Loucy (cell line): ENCODE data around the gene SCD5.

Experiments
- H2AFZ ChIP-seq: fragments of 200-600 bp; sonication (generic); 2 replicates; pipeline ENCODE4 v1.6.0; 2016; ENCODE audit warnings: antibody characterized with exemption, mild to moderate bottlenecking, low read length, moderate library complexity
- H3F3A ChIP-seq: fragments of 200-600 bp; 2 replicates; pipeline ENCODE4 v1.6.0; 2016; ENCODE audit warnings: antibody characterized with exemption, low read depth, mild to moderate bottlenecking
- H3K27me3 ChIP-seq: fragments of 200-600 bp; sonication (generic); 2 replicates; pipeline ENCODE4 v1.6.1; 2014; ENCODE audit warnings: low read length, mild to moderate bottlenecking; ENCODE audit not compliant: insufficient read depth, poor library complexity, severe bottlenecking
- H3K36me3 ChIP-seq: fragments of 200-600 bp; sonication (generic); 2 replicates; pipeline ENCODE4 v1.6.1; 2016; ENCODE audit warnings: low read length; ENCODE audit not compliant: insufficient read depth
- H3K4me1 ChIP-seq: fragments of 200-600 bp; sonication (generic); 2 replicates; pipeline ENCODE4 v1.5.1; 2014; ENCODE audit warnings: low read length, mild to moderate bottlenecking; ENCODE audit not compliant: insufficient read depth, poor library complexity, severe bottlenecking
- H3K4me2 ChIP-seq: fragments of 200-600 bp; sonication (generic); 2 replicates; pipeline ENCODE4 v1.6.0; 2014; ENCODE audit warnings: antibody characterized with exemption, low read length, low read depth, mild to moderate bottlenecking; ENCODE audit not compliant: poor library complexity, severe bottlenecking
- H3K4me3 ChIP-seq: fragments of 200-600 bp; sonication (generic); 2 replicates; pipeline ENCODE4 v1.5.1; 2014; ENCODE audit warnings: low read length, mild to moderate bottlenecking, mixed read lengths; ENCODE audit not compliant: poor library complexity, severe bottlenecking
- H3K79me2 ChIP-seq: fragments of 200-600 bp; sonication (generic); 2 replicates; pipeline ENCODE4 v1.6.1; 2014; ENCODE audit warnings: low read length; ENCODE audit not compliant: insufficient read depth
- H3K9ac ChIP-seq: fragments of 200-600 bp; sonication (generic); 2 replicates; pipeline ENCODE4 v1.6.0; 2014; ENCODE audit warnings: mild to moderate bottlenecking, low read depth, low read length, moderate library complexity; ENCODE audit not compliant: poor library complexity, severe bottlenecking
- H3K9me2 ChIP-seq: fragments of 200-600 bp; sonication (generic); replicated peaks from 2 replicates; pipeline ENCODE4 v1.6.1; 2016; ENCODE audit warnings: low read depth, low read length, mixed read lengths
- H3K9me3 ChIP-seq: fragments of 200-600 bp; sonication (generic); 2 replicates; pipeline ENCODE4 v1.6.1; 2014; ENCODE audit warnings: mild to moderate bottlenecking, antibody characterized with exemption, low read length, low read depth; ENCODE audit not compliant: insufficient read depth
- H4K20me1 ChIP-seq: fragments of 200-600 bp; sonication (generic); 2 replicates; pipeline ENCODE4 v1.6.0; 2014; ENCODE audit warnings: antibody characterized with exemption, low read length, mild to moderate bottlenecking; ENCODE audit not compliant: insufficient read depth, poor library complexity, severe bottlenecking
- EZH2phosphoT487 ChIP-seq: fragments of 200-600 bp; IDR thresholded peaks from 2 replicates; pipeline ENCODE4 v1.6.1; 2018; ENCODE audit warnings: antibody characterized with exemption, mild to moderate bottlenecking, moderate library complexity, borderline replicate concordance
- TF ChIP-seq, protein P1 (sequence below): fragments of 200-600 bp; sonication (generic); conservative IDR thresholded peaks from 2 replicates; pipeline ENCODE4 v1.5.1; 2014; ENCODE audit warnings: mild to moderate bottlenecking, antibody characterized with exemption, low read length

SCD5 gene

DNA sequence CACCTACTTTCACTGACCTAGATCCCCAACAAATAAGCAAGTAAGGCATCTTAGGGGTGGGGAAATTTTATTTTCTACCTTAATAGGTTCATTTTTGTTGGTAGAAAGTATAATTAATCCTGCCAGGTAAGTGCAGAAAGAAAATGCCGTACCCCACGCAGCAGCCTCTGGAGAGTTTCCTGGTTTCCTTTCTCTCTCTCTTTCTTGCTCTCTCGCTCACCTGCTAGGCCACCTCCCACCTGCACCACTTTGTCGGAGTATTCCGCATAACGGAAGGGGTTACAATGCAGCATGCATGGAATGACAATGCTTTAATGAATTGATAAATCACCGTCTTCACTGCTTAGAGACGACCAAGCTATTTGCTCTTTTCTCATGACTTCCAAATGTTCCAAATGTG, 101.0 kb downstream of the SCD5 start:
- H3K4me1 ChIP-seq, result no peaks in the 10 kb centered on the region
- no peaks in the 10 kb centered on the region for H3K79me2 ChIP-seq
- no peak overlapping the region for H3K4me3 ChIP-seq
- no peaks in the 10 kb centered on the region for H3F3A ChIP-seq
- H3K36me3 ChIP-seq, result peaks cover 27% of the 10 kb centered on the region
- H3K9ac ChIP-seq, result no peak overlapping the region
- H3K27me3 ChIP-seq, result no peaks in the 10 kb centered on the region
- no peaks in the 10 kb centered on the region for H3K9me2 ChIP-seq
- no peaks in the 10 kb centered on the region for H3K9me3 ChIP-seq
- no peak for TF ChIP-seq EZH2phosphoT487
- TF ChIP-seq, protein P1, sequence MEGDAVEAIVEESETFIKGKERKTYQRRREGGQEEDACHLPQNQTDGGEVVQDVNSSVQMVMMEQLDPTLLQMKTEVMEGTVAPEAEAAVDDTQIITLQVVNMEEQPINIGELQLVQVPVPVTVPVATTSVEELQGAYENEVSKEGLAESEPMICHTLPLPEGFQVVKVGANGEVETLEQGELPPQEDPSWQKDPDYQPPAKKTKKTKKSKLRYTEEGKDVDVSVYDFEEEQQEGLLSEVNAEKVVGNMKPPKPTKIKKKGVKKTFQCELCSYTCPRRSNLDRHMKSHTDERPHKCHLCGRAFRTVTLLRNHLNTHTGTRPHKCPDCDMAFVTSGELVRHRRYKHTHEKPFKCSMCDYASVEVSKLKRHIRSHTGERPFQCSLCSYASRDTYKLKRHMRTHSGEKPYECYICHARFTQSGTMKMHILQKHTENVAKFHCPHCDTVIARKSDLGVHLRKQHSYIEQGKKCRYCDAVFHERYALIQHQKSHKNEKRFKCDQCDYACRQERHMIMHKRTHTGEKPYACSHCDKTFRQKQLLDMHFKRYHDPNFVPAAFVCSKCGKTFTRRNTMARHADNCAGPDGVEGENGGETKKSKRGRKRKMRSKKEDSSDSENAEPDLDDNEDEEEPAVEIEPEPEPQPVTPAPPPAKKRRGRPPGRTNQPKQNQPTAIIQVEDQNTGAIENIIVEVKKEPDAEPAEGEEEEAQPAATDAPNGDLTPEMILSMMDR, result no peak
- no peak overlapping the region for H2AFZ ChIP-seq
- no peak overlapping the region for H3K4me2 ChIP-seq
- no peaks in the 10 kb centered on the region for H4K20me1 ChIP-seq

DNA sequence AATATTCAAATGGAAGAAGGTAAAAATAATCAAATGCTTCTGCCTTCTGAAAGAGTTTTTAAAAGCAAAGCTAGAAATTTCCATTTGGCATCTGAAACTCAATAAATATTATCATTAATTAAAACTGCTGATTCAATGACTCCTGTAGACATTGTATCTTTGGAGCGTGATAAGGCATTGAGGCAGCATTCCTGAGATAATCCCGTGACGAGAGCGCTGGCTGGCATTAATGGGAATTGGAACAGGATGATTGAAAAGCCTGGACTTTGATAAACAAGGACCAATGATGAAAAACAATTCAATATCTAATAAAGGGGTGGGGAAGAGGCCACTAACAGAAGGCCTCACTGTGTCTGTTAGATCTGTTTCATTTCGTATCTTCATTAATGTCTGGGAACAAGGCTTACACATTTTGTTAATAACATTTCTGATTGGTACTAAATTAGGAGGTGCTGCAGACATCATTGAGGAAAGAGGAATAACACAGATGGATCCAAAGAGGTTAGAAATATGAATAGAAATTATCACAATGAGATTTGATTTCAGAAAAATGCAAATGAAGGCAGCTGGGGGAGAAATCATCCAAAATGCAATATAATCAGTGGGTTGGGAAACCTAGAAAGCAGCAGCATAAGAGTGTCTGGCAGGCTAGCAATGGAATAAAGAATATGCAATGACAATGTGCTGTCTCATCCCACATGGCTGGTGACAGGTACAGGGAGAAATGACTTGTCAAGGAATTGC, 102.3 kb downstream of the SCD5 start:
- Histone ChIP-seq H3K27me3 (no peaks in the 10 kb centered on the region), H3K4me1 (no peaks in the 10 kb centered on the region), H3K9me3 (no peaks in the 10 kb centered on the region), H3K9ac (no peak overlapping the region), H3F3A (no peaks in the 10 kb centered on the region), H3K79me2 (no peaks in the 10 kb centered on the region), H2AFZ (no peak overlapping the region), H3K36me3 (peaks cover 19% of the 10 kb centered on the region), H4K20me1 (no peaks in the 10 kb centered on the region), H3K9me2 (no peaks in the 10 kb centered on the region), H3K4me2 (no peak overlapping the region), H3K4me3 (no peak overlapping the region)
- TF ChIP-seq, protein P1, result no peak
- no peak for TF ChIP-seq EZH2phosphoT487

DNA sequence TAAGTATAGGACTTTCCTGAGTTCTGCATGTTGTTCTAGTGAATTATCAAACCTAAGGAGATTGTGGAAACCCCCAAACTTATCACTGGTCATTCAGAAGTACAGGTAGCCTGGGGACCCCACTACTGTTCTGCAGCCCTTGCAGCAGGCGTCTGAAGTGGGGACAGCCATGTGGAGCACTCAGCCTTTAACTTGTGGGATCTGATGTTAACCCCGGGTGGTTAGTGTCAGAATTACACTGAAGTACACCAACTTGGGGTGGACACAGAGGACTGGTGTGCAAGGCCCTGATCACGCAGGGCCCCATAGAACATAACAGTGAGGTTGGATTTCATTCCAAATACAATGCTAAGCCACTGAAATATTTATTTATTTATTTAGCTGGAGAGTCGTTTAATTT, 103.7 kb downstream of the SCD5 start:
- no peaks in the 10 kb centered on the region for H3K4me1 ChIP-seq
- H3K9me2 ChIP-seq, result no peaks in the 10 kb centered on the region
- TF ChIP-seq, protein P1, result 0 out of 2 replicates have a peak, but pooled peaks have one; percentile 13
- no peak for TF ChIP-seq EZH2phosphoT487
- H3K36me3 ChIP-seq, result peaks cover 10% of the 10 kb centered on the region; the same call in 1 of the 2 replicates
- no peaks in the 10 kb centered on the region for H3K79me2 ChIP-seq
- no peaks in the 10 kb centered on the region for H3K27me3 ChIP-seq
- H4K20me1 ChIP-seq, result no peaks in the 10 kb centered on the region
- no peak overlapping the region for H3K4me3 ChIP-seq
- no peaks in the 10 kb centered on the region for H3F3A ChIP-seq
- no peak overlapping the region for H2AFZ ChIP-seq
- no peak overlapping the region for H3K4me2 ChIP-seq
- H3K9me3 ChIP-seq, result no peaks in the 10 kb centered on the region
- no peak overlapping the region for H3K9ac ChIP-seq
